GM21526 (cell line): Measurements from ENCODE around the gene KLF3.

ENCODE experiments used
- ATAC-seq: cut with Tn5 transposase; IDR thresholded peaks from one replicate; pipeline ENCODE4 v1.9.1; 2021; ENCODE audit warnings: moderate library complexity; ENCODE audit not compliant: unreplicated experiment, low FRiP score

The KLF3 gene

DNA sequence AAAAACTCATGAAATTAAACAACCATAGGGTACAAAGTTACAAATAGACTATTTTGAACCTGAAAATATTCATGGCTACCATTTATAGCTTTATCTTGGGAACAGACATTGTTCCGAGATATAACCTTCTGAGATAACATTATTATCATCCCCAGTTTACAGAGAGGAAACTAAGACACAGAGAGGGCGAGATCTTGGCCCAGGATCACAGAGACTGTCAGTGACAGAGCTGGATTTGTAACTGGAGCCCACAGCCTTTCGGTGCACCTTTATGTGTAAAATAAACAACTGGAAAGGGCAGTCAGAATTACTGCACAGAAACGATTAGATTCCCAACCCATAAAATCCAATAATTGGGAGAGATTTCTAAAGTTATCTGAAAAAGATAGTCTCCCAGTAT is 28.4 kb downstream of the KLF3 start:
- no peak for ATAC-seq

- no peak for ATAC-seq
Observed at GRCh38 chr4:38693569-38693968, 29.6 kb downstream of the KLF3 start.

- no peak for ATAC-seq
Observed at GRCh38 chr4:38694330-38694729, 30.3 kb downstream of the KLF3 start.

DNA sequence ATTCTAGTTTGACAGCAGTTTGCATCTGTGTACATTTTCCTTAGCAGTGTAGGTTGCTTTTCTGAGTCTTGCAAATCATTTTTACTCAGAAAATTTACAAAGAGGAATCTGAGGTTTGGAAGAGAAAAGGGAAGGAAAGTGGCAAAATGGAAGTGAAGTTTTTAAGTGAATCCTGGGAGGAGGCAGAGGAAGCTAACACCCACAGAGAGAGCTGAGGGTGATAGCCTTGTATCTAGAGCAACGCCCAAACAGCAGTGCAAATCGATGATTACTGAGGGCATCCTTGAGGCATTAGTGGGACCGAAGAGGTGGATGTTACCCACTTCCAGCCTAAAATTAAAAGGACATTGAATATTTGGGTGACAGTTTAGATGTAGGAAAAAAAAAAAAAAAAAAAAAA is 31.8 kb downstream of the KLF3 start:
- no peak for ATAC-seq

DNA sequence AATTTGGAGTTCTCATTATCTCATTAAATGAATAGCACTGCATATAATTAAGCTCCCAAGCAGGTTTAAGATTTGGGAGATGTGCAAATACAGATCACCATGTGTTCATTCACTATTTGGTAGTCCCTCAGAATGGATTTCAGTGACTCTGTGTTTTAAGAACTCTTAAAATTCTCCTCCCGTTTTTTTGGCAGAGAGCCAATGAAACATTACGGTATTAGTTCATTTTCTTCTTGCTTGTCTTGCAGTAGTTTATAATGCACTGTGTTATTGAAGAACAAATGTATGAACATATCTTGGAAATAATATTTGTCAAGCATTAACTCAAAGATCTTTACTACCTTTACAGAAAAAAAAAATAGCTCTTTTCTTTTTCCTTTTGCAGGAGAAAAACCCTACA is 32.7 kb downstream of the KLF3 start:
- ATAC-seq, result no peak

- ATAC-seq, result no peak
Observed at GRCh38 chr4:38698176-38698575, 34.2 kb downstream of the KLF3 start.

DNA sequence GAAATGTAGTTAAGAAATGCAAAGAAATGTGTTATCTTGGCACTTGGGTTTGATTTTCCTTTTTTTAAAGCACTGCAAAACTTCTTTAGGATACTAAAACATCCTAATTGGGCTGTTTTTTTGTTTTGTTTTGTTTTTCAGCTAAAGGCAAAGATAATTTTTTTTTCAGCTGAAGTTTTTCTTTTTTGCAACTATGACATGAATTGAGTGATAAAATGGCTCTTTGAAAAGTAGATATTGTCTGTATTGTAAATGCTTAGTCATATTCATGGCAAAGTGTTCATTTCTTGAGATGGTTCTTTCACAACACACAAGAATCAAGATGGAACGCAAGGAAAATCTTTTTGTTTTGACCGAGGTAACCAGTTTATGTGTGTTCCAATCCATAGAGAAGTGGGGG is 35.1 kb downstream of the KLF3 start:
- ATAC-seq, result no peak

DNA sequence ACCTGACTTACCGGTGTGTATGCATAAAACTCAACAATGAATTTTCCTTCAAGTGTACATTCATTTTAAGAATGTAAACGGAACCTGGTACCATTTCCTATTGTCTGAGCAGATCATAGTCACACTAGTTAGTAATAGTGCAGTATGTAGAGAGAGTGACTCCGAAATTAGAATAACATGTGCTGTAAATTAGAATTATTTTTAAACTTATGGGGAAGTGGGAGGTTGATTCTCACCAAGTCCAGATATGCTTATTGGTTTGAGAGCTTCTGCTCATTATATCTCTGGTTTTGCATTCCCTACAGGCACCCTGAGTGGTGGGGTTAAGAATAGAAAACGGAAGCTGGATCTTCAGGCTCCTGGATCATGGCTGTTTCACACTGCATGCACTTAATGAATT is 39.6 kb downstream of the KLF3 start:
- no peak for ATAC-seq

GRCh38 chr4:38704622-38705154 is 40.7 kb downstream of the KLF3 start:
- no peak for ATAC-seq

- ATAC-seq, result no peak
Observed at GRCh38 chr4:38706301-38706700, 42.3 kb downstream of the KLF3 start.

DNA sequence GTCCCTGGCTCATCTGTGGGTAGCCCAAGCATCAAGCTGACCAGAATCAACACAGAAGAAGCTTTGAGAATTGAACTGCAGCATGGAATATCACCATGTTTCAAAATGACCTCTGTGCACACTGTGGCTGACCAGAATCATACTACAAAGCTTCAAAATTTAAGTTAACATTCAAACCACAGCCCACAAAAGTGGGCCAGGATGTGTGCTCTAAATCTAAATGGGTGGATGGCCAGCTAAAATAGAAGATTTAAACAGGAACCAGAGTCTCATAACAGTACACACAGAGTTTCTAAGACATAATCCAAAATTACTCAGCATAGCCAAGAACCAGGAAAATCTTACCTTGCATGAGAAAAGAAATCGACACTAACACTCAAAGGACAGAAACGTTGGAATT is 46.1 kb downstream of the KLF3 start:
- ATAC-seq, result no peak

- no peak for ATAC-seq
Observed at GRCh38 chr4:38711066-38711465, 47.1 kb downstream of the KLF3 start.

GRCh38 chr4:38715050-38715449 is 51.1 kb downstream of the KLF3 start:
- ATAC-seq, result no peak

DNA sequence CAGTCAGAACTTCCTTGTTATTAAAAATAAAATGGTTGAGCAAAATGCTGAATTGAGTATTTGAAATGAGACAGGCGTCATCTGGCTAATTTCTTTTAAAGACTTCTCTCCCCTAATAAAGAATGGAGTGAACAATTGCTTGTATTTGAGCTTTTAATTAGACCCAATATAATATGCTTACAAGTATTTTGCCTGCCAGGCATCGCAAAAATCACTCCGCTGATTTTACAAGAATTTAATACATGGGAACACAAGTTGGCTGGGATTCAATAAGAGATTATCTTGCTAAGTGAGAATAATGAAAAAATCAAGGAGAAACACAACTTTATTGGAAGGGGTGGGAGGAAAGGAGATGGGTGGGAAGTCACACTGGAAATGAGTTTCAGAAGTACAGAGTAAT is 52.3 kb downstream of the KLF3 start:
- no peak for ATAC-seq

DNA sequence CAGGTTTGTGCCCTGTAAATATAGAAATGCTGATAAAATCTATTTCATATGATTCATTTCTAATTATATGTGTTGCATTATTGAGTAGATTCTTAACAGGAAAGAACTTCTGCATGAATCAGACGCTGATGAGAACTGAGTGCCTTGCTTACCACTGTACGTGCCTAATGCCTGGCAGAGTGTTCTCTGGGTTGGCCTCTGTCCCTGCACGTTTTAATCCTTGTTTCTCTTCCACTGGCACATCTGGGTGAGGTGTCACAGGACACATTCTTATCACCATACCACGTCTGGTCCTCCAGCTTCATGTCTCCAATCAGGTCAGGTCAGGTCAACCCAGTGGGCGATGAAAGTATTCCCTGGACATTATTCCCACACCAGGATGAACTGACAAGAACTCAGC is 53.6 kb downstream of the KLF3 start:
- ATAC-seq, result no peak

DNA sequence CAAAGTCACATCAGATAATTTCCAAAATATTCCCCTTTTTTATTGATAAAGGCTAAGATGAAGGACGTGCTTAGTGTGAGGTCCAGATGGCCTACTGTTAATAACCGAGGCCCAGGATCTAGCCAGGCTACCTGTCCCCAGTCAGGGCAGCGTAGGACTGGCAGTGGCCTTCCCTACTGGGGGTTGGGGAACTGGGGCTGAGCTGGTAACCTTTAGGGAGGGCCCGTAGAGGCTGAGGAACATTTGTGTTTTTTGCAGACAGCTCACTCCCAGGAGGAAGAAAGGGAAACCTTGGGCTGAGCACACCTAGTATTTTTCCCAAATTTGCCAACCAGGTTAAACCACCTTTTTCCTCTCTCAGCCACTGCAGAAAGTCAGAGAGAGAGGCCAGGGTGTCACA is 59.1 kb downstream of the KLF3 start:
- no peak for ATAC-seq

DNA sequence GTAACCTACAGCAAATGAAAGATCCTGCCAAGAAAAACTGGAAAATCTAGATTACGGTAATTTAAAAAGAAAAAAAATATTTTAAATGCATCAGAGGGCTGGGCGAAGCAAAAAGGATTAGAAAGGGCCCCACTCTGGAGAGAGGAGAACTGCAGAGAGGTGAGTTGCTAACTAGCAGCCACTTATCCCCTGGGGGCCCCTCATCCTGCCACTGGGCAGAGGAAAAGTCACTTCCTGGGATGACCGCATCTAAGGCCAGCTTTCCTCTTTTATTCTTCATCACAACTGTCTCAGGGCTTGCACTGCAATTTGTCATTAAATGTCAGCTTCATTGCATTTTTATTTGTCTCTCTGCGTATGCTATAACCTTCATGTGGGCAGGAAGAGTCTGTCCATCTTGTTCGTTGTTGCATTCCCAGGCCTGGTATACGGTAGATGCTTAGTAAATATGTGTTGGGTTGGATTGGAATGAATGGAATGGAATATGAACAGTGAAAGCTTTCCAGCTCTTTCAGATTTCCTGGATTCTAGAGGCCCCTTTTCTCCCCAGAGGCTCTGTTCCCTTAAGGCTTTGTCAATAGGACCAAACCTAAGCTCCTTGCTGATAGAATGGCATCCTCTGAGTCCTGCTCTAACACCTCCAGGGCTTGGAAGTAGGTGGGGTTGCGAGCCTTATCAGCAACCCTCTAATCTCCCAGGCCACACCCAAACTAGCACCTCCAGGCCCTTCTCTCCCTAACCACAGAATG is 59.9 kb downstream of the KLF3 start:
- no peak for ATAC-seq

DNA sequence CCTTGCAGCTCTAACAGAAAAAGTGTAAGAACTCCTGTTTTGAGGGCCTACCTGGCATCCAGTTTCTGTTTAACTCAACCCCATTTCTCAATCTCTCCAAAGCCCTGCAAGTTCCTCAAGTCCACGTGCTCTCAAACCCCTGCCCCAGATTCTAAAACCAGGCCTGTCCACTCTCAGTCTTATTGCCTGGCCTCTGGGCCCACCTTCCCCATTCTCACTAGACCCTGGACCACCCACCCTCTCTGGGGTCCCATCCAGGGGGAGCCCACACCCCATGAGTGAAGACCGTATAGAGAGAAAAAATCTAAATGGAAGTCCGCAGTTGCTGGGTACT is 60.4 kb downstream of the KLF3 start:
- no peak for ATAC-seq

DNA sequence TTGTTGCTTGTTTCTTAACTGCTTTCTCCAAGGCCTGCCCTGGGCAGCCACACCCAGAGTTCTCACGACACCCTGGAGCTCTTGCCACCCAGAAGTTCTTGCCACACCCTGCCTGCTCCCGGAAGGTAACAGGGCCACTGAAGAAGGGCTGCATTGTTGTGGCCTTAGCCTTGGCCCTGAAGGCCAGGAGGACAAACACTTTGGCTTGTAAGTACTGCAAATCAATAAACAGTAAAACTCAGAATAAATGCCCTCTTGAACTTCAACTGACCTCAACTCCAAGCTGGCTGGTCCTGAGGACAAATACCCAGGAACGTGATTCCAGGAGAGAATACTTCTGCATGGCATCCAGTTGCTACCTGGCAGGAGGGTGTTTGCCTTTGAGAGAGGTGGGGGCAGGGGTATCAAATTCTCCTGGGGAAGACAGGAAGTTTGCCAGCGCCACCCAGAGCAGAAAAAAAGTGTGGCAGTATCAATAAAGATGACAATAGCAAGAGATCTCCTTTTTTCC is 64.7 kb downstream of the KLF3 start:
- no peak for ATAC-seq

GRCh38 chr4:38730493-38730829 is 66.5 kb downstream of the KLF3 start:
- no peak for ATAC-seq

GRCh38 chr4:38730830-38731646 is 67.0 kb downstream of the KLF3 start:
- peak; percentile 58 for ATAC-seq

DNA sequence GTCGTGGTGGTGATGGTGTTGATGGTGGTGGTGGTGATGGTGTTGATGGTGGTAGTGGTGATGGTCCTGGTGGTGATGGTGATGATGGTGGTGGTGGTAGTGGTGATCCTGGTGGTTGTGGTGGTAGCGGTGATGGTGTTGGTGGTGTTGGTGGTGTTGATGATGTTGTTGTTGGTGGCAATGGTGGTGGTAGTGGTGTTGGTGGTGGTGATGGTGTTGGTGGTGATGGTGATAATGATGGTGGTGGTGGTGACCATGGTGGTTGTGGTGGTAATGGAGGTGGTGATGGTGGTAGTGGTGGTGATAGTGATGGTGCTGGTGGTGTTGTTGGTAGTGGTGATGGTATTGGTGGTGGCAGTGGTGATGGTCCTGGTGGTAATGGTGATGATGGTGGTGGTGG is 69.7 kb downstream of the KLF3 start:
- no peak for ATAC-seq
